Endodermal cell (in vitro differentiated cells): ENCODE results near the gene ZNF718. TPM values are rescaled to one million over a fixed set of nuclear protein-coding genes. Genes with fewer than 3 reads are reported as not detected.

Source experiments
- DNase-seq: peaks from one replicate; pipeline ENCODE4 v3.0.0-alpha.2; 2017
- H3K27ac ChIP-seq: 2 replicates; pipeline ENCODE4 v1.5.1; 2013; ENCODE audit warnings: mild to moderate bottlenecking, low read depth, low read length, moderate library complexity
- H3K27me3 ChIP-seq: 2 replicates; pipeline ENCODE4 v1.6.1; 2013; ENCODE audit warnings: mild to moderate bottlenecking, low read length, moderate library complexity; ENCODE audit not compliant: insufficient read depth, control insufficient read depth, poor library complexity, severe bottlenecking
- H3K36me3 ChIP-seq: 2 replicates; pipeline ENCODE4 v1.7.0; 2013; ENCODE audit warnings: mild to moderate bottlenecking, low read length, moderate library complexity; ENCODE audit not compliant: control insufficient read depth, insufficient read depth
- H3K4me1 ChIP-seq: one replicate; pipeline ENCODE4 v1.7.0; 2013; ENCODE audit warnings: low read length; ENCODE audit not compliant: control insufficient read depth, insufficient read depth
- H3K4me3 ChIP-seq: 2 replicates; pipeline ENCODE4 v1.5.1; 2013; ENCODE audit warnings: mild to moderate bottlenecking, low read length, moderate library complexity
- H3K9ac ChIP-seq: 2 replicates; pipeline ENCODE4 v1.6.1; 2013; ENCODE audit warnings: mild to moderate bottlenecking, low read length, moderate library complexity; ENCODE audit not compliant: poor library complexity, severe bottlenecking; ENCODE audit errors: extremely low read depth
- H3K9me3 ChIP-seq: 2 replicates; pipeline ENCODE4 v1.6.1; 2013; ENCODE audit warnings: mild to moderate bottlenecking, low read length, moderate library complexity; ENCODE audit not compliant: control insufficient read depth
- H3K27ac Mint-ChIP-seq: 2 replicates; pipeline ENCODE4 v1.8.0; 2020; ENCODE audit warnings: mixed read lengths
- H3K27me3 Mint-ChIP-seq: 2 replicates; pipeline ENCODE4 v1.8.0; 2021; ENCODE audit warnings: mild to moderate bottlenecking, mixed read lengths; ENCODE audit not compliant: insufficient read depth
- H3K36me3 Mint-ChIP-seq: 2 replicates; pipeline ENCODE4 v1.8.0; 2020; ENCODE audit warnings: low read depth, mixed read lengths
- H3K4me1 Mint-ChIP-seq: 2 replicates; pipeline ENCODE4 v1.8.0; 2020; ENCODE audit warnings: mixed read lengths
- H3K4me3 Mint-ChIP-seq: 2 replicates; pipeline ENCODE4 v1.8.0; 2020; ENCODE audit warnings: mild to moderate bottlenecking, moderate library complexity, mixed read lengths
- H3K9me3 Mint-ChIP-seq: 2 replicates; pipeline ENCODE4 v1.8.0; 2020; ENCODE audit warnings: mild to moderate bottlenecking, mixed read lengths
- WGBS, 2 experiments: methylation state at CpG; one replicate each; pipeline versions ENCODE4 v1.1.5 to v1.1.7; 2013; ENCODE audit warnings: missing lambda C conversion rate in 2 of 2, mixed read lengths in 1 of 2; ENCODE audit not compliant: insufficient coverage in 1 of 2, insufficient read length in 1 of 2; 5-methylcytosine and 5-hydroxymethylcytosine counted together
- total RNA-seq, 2 donors: library from RNA; stranded (reverse); fragmentation: NEBNext Ultra II Directional in 1 of 2; extraction: Animal tissue kit (Norgen Biotek cat#: 25700) in 1 of 2; gene quantifications; 2 replicates in 1 of 2; 3 replicates in 1 of 2; pipeline ENCODE4 v1.2.1, GENCODE V29; 2021
- TF ChIP-seq, protein P1 (sequence below): fragments of 200-600 bp; sonication (generic); conservative IDR thresholded peaks from 2 replicates; pipeline ENCODE4 v1.5.0; 2021; ENCODE audit warnings: antibody characterized with exemption, mild to moderate bottlenecking

Gene ZNF718
- total RNA-seq, 2 donors from 2014 or later = 15.8 to 23.7 TPM

DNA sequence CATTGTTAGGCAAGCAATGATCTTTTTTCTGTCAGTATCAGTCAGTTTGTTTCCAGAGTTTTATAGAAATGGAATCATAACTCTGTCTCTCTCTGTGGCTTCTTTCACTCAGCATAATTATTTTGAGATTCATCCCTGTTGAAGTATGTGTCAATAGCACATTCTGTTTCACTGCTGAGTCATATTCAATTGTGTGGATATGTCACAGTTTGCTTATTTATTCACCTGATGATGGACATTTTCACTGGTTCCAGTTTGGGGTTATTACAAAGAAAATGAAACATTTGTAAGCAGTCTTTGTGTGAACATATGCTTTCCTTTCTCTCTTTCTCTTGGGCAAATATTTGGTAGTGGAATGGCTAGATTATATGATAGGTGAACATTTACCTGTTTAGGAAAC, 10.2 kb upstream of the ZNF718 start:
- Mint-ChIP-seq H3K27me3 (peaks cover 22% of the 10 kb centered on the region), H3K4me3 (no peak overlapping the region), H3K4me1 (no peaks in the 10 kb centered on the region), H3K27ac (no peak overlapping the region), H3K36me3 (no peaks in the 10 kb centered on the region), H3K9me3 (peaks cover 82% of the 10 kb centered on the region)
- no peaks in the 10 kb centered on the region for H3K36me3 ChIP-seq
- H3K4me1 ChIP-seq = no peaks in the 10 kb centered on the region
- H3K27me3 ChIP-seq = peaks cover 3% of the 10 kb centered on the region
- no peak for DNase-seq
- TF ChIP-seq, protein P1, sequence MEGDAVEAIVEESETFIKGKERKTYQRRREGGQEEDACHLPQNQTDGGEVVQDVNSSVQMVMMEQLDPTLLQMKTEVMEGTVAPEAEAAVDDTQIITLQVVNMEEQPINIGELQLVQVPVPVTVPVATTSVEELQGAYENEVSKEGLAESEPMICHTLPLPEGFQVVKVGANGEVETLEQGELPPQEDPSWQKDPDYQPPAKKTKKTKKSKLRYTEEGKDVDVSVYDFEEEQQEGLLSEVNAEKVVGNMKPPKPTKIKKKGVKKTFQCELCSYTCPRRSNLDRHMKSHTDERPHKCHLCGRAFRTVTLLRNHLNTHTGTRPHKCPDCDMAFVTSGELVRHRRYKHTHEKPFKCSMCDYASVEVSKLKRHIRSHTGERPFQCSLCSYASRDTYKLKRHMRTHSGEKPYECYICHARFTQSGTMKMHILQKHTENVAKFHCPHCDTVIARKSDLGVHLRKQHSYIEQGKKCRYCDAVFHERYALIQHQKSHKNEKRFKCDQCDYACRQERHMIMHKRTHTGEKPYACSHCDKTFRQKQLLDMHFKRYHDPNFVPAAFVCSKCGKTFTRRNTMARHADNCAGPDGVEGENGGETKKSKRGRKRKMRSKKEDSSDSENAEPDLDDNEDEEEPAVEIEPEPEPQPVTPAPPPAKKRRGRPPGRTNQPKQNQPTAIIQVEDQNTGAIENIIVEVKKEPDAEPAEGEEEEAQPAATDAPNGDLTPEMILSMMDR = no peak
- H3K9ac ChIP-seq = no peak overlapping the region
- H3K4me3 ChIP-seq = no peak overlapping the region
- H3K9me3 ChIP-seq = peaks cover 34% of the 10 kb centered on the region
- no peak overlapping the region for H3K27ac ChIP-seq

DNA sequence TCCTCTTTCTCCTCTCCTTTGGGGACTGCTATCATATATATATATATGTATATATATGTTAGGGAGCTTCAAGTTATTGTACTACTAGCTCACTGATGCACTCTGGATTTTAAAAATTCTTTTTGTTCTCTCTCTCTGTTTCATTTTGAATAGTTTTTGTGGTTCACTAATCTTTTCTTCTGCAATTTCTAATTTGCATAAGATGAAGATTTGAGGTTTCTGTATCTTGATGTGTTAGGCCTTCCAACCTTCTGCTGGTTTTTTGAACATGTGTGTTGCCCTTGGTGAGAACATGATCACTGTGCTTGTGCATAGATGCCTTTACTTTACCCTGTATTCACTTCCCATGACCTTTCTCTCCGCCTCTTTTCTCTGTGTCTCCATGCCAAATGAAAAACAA, 7.8 kb upstream of the ZNF718 start:
- no peak overlapping the region for H3K27ac Mint-ChIP-seq
- no peaks in the 10 kb centered on the region for H3K4me1 Mint-ChIP-seq
- WGBS, 2 experiments = 100% methylated on average over 1 of the region's 1 CpG; no CpG with 5 or more reads in 1 of the 2 experiments
- peaks cover 73% of the 10 kb centered on the region for H3K9me3 Mint-ChIP-seq
- TF ChIP-seq, protein P1 = no peak
- no peak overlapping the region for H3K4me3 ChIP-seq
- no peak overlapping the region for H3K4me3 Mint-ChIP-seq
- peaks cover 24% of the 10 kb centered on the region for H3K9me3 ChIP-seq
- H3K4me1 ChIP-seq = no peaks in the 10 kb centered on the region
- no peaks in the 10 kb centered on the region for H3K27me3 ChIP-seq
- H3K27ac ChIP-seq = no peak overlapping the region
- no peak for DNase-seq
- no peaks in the 10 kb centered on the region for H3K36me3 ChIP-seq
- no peak overlapping the region for H3K9ac ChIP-seq
- peaks cover 14% of the 10 kb centered on the region for H3K27me3 Mint-ChIP-seq
- H3K36me3 Mint-ChIP-seq = no peaks in the 10 kb centered on the region

DNA sequence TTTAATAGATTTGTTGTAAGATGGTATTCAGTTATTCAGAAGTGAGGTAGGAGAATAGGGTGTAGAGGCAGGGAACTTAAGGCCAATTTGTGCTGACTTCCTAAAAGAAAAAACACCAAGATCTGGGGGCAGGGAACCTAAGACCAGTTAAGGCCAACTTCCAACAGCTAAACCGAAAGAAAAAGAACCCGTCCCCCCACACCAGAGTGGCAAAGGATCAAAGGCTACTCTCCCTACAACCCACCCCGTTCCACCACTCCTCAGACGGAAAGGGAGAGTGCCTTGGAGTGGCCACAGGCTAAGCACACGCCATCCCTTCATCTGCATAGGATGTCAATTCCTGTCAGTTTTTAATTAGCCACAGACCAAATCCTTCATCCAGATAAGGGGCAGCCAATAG, 3.7 kb upstream of the ZNF718 start:
- 75 to 83% methylated on average over 2 to 5 of the region's 5 CpGs for WGBS, 2 experiments
- no peaks in the 10 kb centered on the region for H3K4me1 ChIP-seq
- H3K36me3 ChIP-seq = no peaks in the 10 kb centered on the region
- peaks cover 2% of the 10 kb centered on the region for H3K4me1 Mint-ChIP-seq
- H3K27me3 Mint-ChIP-seq = peaks cover 15% of the 10 kb centered on the region
- H3K4me3 Mint-ChIP-seq = no peak overlapping the region
- H3K4me3 ChIP-seq = no peak overlapping the region
- peaks cover 35% of the 10 kb centered on the region for H3K9me3 ChIP-seq
- H3K9ac ChIP-seq = no peak overlapping the region
- DNase-seq = no peak
- TF ChIP-seq, protein P1 = no peak
- H3K27ac ChIP-seq = no peak overlapping the region
- peaks cover 4% of the 10 kb centered on the region for H3K36me3 Mint-ChIP-seq
- peaks cover 57% of the 10 kb centered on the region for H3K9me3 Mint-ChIP-seq
- H3K27ac Mint-ChIP-seq = no peak overlapping the region
- H3K27me3 ChIP-seq = no peaks in the 10 kb centered on the region
